H54 (cell line): ENCODE results near the gene DOCK9.
A peak's percentile ranks its signal among the peaks of the same experiment; 100 is the strongest.

Source experiments
- DNase-seq: peaks from one replicate; pipeline ENCODE4 v3.0.0; 2011; ENCODE audit warnings: low spot score, mixed read lengths; ENCODE audit not compliant: insufficient read length
- FAIRE-seq: peaks from 3 replicates; lab custom pipeline; 2011; peaks lifted over from hg19 to GRCh38; lab: Jason Lieb, UNC
- POLR2A ChIP-seq: IDR thresholded peaks from 2 replicates; pipeline ENCODE4 v1.6.1; 2011; ENCODE audit warnings: low read depth, mild to moderate bottlenecking, low read length

The DOCK9 gene

GRCh38 chr13:99005609-99006008 is 27.7 kb upstream of the DOCK9 start:
- no peak for TF ChIP-seq POLR2A
- no peak for DNase-seq
- no peak for FAIRE-seq

GRCh38 chr13:99004978-99005377 is 27.1 kb upstream of the DOCK9 start:
- TF ChIP-seq POLR2A = no peak
- no peak for DNase-seq
- no peak for FAIRE-seq

- FAIRE-seq (peak; percentile 72), DNase-seq (no peak)
- TF ChIP-seq POLR2A = no peak
Observed at GRCh38 chr13:99003851-99004471, 26.1 kb upstream of the DOCK9 start.

GRCh38 chr13:99003186-99003585 is 25.3 kb upstream of the DOCK9 start:
- FAIRE-seq (no peak), DNase-seq (no peak)

GRCh38 chr13:99002172-99002710 is 24.4 kb upstream of the DOCK9 start:
- FAIRE-seq (no peak), DNase-seq (no peak)
- TF ChIP-seq POLR2A = no peak

More at GRCh38 chr13:99003186-99003585, 25.3 kb upstream of the DOCK9 start:
- no peak for TF ChIP-seq POLR2A

GRCh38 chr13:99000137-99000536 is 22.3 kb upstream of the DOCK9 start:
- no peak for FAIRE-seq
- TF ChIP-seq POLR2A = no peak
- DNase-seq = no peak

GRCh38 chr13:98999639-98999952 is 21.7 kb upstream of the DOCK9 start:
- DNase-seq (no peak), FAIRE-seq (no peak)
- no peak for TF ChIP-seq POLR2A

- TF ChIP-seq POLR2A = no peak
- FAIRE-seq (peak; percentile 38), DNase-seq (no peak)
Observed at GRCh38 chr13:98998831-98999638, 21.2 kb upstream of the DOCK9 start.

GRCh38 chr13:98997738-98998641 is 20.1 kb upstream of the DOCK9 start:
- DNase-seq = peak; percentile 67
- peak; percentile 92 for FAIRE-seq
- no peak for TF ChIP-seq POLR2A

- FAIRE-seq (no peak), DNase-seq (no peak)
- TF ChIP-seq POLR2A = no peak
Observed at GRCh38 chr13:98997011-98997730, 19.3 kb upstream of the DOCK9 start.

GRCh38 chr13:98996046-98996445 is 18.2 kb upstream of the DOCK9 start:
- FAIRE-seq (no peak), DNase-seq (no peak)
- no peak for TF ChIP-seq POLR2A

GRCh38 chr13:98994896-98995295 is 17.0 kb upstream of the DOCK9 start:
- no peak for DNase-seq
- FAIRE-seq = peak; percentile 20
- no peak for TF ChIP-seq POLR2A

GRCh38 chr13:98994080-98994479 is 16.2 kb upstream of the DOCK9 start:
- TF ChIP-seq POLR2A = no peak
- no peak for DNase-seq
- peak; percentile 20 for FAIRE-seq
